Gastroesophageal sphincter (tissue), 4 donors: ENCODE measurements around the gene GLTP. TPM values are rescaled to one million over a fixed set of nuclear protein-coding genes. Genes with fewer than 3 reads are reported as not detected.
A peak's percentile ranks its signal among the peaks of the same experiment; 100 is the strongest.

ENCODE experiments used
- ATAC-seq: fragments of 150-250 bp; one replicate; pipeline ENCODE4 v1.9.1; 2016; ENCODE audit warnings: mild to moderate bottlenecking, moderate library complexity
- H3K27ac ChIP-seq, 4 donors: fragments of 200-600 bp; sonication (generic) in 3 of 4; 1 replicate in 3 of 4; 2 replicates in 1 of 4; pipeline ENCODE4 v1.5.1; 2016 to 2019
- H3K27me3 ChIP-seq: fragments of 200-600 bp; sonication (generic); one replicate; pipeline ENCODE4 v1.5.1; 2019
- H3K36me3 ChIP-seq, 2 donors: fragments of 200-600 bp; sonication (generic); one replicate each; pipeline ENCODE4 v1.5.1; 2019; ENCODE audit warnings: control low read depth in 1 of 2
- H3K4me1 ChIP-seq, 3 donors: fragments of 200-600 bp; sonication (generic); 1 replicate in 2 of 3; 2 replicates in 1 of 3; pipeline ENCODE4 v1.5.1; 2016 to 2019; ENCODE audit warnings: control low read depth in 2 of 3
- H3K4me3 ChIP-seq, 2 donors: fragments of 200-600 bp; sonication (generic); one replicate each; pipeline ENCODE4 v1.5.1; 2019; ENCODE audit warnings: mild to moderate bottlenecking in 1 of 2, moderate library complexity in 1 of 2
- H3K9me3 ChIP-seq, 3 donors: fragments of 200-600 bp; sonication (generic); one replicate each; pipeline ENCODE4 v1.5.1; 2017 to 2019; ENCODE audit warnings: control low read depth in 2 of 3
- EP300 ChIP-seq: sonication (generic); formaldehyde crosslinking; IDR thresholded peaks from one replicate; pipeline ENCODE4 v1.6.1; 2017; ENCODE audit warnings: antibody characterized with exemption, mild to moderate bottlenecking
- POLR2A ChIP-seq, 2 donors: fragments of 450-650 bp; IDR thresholded peaks; one replicate each; pipeline ENCODE4 v1.6.1; 2017; ENCODE audit warnings: antibody characterized with exemption in 2 of 2, mild to moderate bottlenecking in 2 of 2, moderate library complexity in 1 of 2
- POLR2AphosphoS5 ChIP-seq: sonication (generic); formaldehyde crosslinking; IDR thresholded peaks from one replicate; pipeline ENCODE4 v1.6.1; 2017; ENCODE audit warnings: antibody characterized with exemption
- WGBS, 2 donors: methylation state at CpG; one replicate each; pipeline ENCODE4 v1.1.5; 2018; ENCODE audit warnings: low coverage in 1 of 2; 5-methylcytosine and 5-hydroxymethylcytosine counted together
- total RNA-seq, 4 donors: library from RNA; depleted of rRNA; stranded (reverse); fragments of >200 nt; gene quantifications; one replicate each; pipeline ENCODE4 v1.1.0, GENCODE V29; 2016
- TF ChIP-seq, protein P1 (sequence below), 4 experiments: fragments of 200-600 bp in 2 of 4; fragments of 450-650 bp in 2 of 4; sonication (generic) in 1 of 4; IDR thresholded peaks; one replicate each; pipeline ENCODE4 v1.5.1; 2017 to 2019; ENCODE audit warnings: antibody characterized with exemption in 4 of 4, mild to moderate bottlenecking in 2 of 4, moderate library complexity in 2 of 4

Gene GLTP
- total RNA-seq, 4 donors from 2014 or later: 35.2 to 70.3 (median 51.8) TPM

DNA sequence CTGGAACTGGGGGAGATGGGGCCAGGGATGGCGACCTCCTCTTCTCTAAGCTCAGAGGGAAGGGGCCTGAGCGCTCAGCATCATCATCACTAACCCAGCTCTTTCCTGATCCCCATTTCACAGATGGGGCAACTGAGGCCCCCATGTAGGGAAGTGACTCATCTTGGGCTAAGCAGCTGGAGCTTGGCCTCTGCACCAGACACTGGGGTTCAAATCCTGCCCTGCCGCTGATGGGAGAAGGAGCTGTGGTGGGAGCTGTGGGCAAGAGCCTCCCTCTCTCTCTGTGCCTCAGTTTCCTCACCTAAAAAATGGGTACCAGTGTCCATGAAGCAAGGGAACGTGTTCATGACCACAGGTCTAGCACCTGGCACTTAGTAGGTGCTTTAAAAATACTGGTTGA is 44.5 kb downstream of the GLTP start:
- TF ChIP-seq POLR2AphosphoS5 (no peak), EP300 (no peak), POLR2A (IDR thresholded peaks at IDR 0.05) (no peak)
- TF ChIP-seq, protein P1, sequence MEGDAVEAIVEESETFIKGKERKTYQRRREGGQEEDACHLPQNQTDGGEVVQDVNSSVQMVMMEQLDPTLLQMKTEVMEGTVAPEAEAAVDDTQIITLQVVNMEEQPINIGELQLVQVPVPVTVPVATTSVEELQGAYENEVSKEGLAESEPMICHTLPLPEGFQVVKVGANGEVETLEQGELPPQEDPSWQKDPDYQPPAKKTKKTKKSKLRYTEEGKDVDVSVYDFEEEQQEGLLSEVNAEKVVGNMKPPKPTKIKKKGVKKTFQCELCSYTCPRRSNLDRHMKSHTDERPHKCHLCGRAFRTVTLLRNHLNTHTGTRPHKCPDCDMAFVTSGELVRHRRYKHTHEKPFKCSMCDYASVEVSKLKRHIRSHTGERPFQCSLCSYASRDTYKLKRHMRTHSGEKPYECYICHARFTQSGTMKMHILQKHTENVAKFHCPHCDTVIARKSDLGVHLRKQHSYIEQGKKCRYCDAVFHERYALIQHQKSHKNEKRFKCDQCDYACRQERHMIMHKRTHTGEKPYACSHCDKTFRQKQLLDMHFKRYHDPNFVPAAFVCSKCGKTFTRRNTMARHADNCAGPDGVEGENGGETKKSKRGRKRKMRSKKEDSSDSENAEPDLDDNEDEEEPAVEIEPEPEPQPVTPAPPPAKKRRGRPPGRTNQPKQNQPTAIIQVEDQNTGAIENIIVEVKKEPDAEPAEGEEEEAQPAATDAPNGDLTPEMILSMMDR (IDR thresholded peaks at IDR 0.05): no peak
- 92% methylated on average over 2 of the region's 4 CpGs; no CpG with 5 or more reads in 1 of the 2 donors for WGBS, 2 donors
- Histone ChIP-seq H3K4me1 (peaks cover 0 to 15% (median 0%) of the 10 kb centered on the region in 3 donors), H3K4me3 (no peak overlapping the region), H3K9me3 (no peaks in the 10 kb centered on the region), H3K27ac (no peak overlapping the region), H3K27me3 (peaks cover 36% of the 10 kb centered on the region), H3K36me3 (no peaks in the 10 kb centered on the region)
- ATAC-seq: no peak

DNA sequence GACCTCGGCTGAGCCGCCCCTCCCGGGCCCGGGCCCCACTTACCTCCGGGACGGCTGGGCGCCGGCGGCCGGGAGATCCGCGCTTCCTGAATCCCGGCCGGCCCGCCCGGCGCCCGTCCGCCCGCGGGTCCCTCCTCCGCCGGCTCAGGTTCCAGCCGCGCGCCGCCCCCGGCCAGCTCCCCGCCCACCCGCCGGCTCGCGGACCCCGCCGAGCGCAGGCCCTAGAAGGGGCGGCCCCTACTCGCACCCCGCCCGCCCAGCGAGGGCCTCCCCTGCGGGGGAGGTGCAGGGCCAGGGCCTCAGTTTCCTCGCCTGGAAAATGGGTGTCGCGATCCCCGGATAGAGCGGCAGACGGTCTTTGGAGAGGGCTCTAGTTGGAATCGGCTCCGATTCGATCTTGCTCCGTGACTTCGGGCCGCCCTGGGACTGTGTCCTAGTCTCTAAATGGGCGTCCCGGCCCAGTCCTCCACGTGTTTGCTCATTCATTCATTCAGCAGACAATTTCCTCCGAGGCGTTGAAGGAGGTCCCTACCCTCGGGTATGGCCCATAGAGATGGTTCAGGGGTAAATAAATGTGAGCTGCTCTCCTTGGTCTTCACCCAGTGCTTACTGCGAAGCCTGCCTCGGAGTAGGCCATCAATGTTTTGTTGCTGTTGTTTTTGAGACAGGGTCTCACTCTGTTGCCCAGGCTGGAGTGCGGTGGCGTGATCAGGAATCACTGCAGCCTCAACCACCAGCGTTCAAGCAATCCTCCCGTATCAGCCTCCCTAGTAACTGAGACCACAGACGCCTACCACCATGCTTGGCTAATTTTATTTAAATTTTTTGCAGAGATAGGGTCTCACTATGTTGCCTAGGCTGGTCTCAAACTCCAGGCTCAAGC is 46.8 kb downstream of the GLTP start, which contains the start of gene TRPV4:
Gene TRPV4, minus strand, starts transcription at position 92 of the 883 bp plus-strand sequence. CDS start 18,602 bp downstream, outside the sequence.
- WGBS, 2 donors: 67% methylated on average over 4 of the region's 67 CpGs; no CpG with 5 or more reads in 1 of the 2 donors
- peak within 1 kb of the TSS in 1 of 4 donors; percentile 25 for H3K27ac ChIP-seq
- peak within 1 kb of the TSS in 1 of 2 donors; percentile 51 for H3K4me3 ChIP-seq
- no peaks in the 10 kb centered on the region for H3K9me3 ChIP-seq
- H3K36me3 ChIP-seq: no peaks in the 10 kb centered on the region
- ATAC-seq: peak; percentile 56
- TF ChIP-seq POLR2AphosphoS5: no peak
- TF ChIP-seq, protein P1 (IDR thresholded peaks at IDR 0.05): no peak
- peaks cover 56% of the 10 kb centered on the region for H3K27me3 ChIP-seq
- H3K4me1 ChIP-seq: peaks cover 0 to 15% (median 0%) of the 10 kb centered on the region in 3 donors

DNA sequence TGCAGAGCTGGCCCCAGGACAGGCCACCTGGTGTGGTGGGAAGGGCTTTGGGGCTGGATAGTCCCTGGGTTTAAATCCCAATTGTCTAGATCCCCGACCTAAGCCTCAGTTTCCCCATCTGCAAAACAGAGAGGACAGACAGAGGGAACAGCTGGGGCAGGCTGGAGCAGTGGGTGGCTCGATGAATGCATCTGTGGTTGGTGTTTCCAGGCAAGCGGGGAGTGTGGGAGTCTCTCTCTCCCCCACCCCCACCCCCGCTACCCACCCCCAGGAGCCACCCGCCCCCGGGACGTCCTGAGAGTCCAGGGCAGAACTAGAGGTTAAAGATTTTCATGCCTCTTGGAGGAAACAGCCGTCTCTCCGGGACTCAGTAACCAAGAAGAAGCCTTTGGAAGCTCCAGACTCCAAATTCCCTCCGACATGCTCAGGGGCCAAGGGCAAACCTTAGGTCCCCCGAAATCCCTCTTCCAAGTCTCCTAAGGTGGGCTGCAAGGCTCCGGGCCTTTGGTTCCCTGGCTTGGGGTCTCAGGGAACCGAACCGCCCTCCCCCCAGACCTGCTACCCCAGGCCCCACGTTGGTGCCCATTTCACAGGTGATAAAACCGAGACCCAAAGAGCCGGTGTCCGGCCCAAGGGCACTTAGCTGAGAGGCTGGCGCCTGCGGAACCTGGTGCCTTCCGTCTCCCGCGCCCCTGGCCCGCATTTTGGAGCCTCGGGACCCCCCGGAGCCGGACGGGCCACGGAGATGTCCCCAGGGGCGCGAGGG is 47.6 kb downstream of the GLTP start:
- peaks cover 0 to 15% (median 0%) of the 10 kb centered on the region in 3 donors for H3K4me1 ChIP-seq
- H3K36me3 ChIP-seq: no peaks in the 10 kb centered on the region
- TF ChIP-seq, protein P1 (IDR thresholded peaks at IDR 0.05): no peak
- TF ChIP-seq POLR2AphosphoS5 (no peak), EP300 (no peak), POLR2A (IDR thresholded peaks at IDR 0.05) (no peak)
- no peaks in the 10 kb centered on the region for H3K9me3 ChIP-seq
- H3K27me3 ChIP-seq: peaks cover 65% of the 10 kb centered on the region
- H3K4me3 ChIP-seq: peak overlapping the region in 1 of 2 donors; percentile 51
- H3K27ac ChIP-seq: peak overlapping the region in 1 of 4 donors; percentile 25
- ATAC-seq: no peak
- no CpG with 5 or more reads among the region's 31 CpGs for WGBS, 2 donors

DNA sequence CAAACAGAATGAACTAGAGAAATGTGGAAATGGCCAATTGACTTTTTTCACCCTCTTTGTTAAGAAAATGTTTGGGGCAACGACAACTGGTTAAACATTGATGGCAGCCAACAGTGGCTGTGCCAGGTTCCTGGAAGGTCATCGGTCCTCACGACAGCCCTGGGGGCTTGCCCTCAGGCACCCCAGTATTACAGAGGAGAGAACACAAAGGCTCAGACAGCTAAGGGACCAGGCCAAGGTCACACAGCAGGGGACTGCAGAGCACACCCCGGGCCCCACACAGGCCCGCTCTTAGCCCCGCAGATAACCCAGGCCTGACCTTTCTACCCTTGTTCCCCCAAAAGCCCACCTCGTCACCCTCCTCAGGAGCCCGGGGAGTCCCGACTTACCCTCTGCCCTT is 48.4 kb downstream of the GLTP start:
- peaks cover 65% of the 10 kb centered on the region for H3K27me3 ChIP-seq
- no peak overlapping the region for H3K27ac ChIP-seq
- 98% methylated on average over 5 of the region's 9 CpGs; no CpG with 5 or more reads in 1 of the 2 donors for WGBS, 2 donors
- TF ChIP-seq POLR2AphosphoS5 (no peak), POLR2A (IDR thresholded peaks at IDR 0.05) (no peak), EP300 (no peak)
- TF ChIP-seq, protein P1 (IDR thresholded peaks at IDR 0.05): no peak
- no peak for ATAC-seq
- peaks cover 0 to 15% (median 0%) of the 10 kb centered on the region in 3 donors for H3K4me1 ChIP-seq
- no peaks in the 10 kb centered on the region for H3K9me3 ChIP-seq
- no peaks in the 10 kb centered on the region for H3K36me3 ChIP-seq
- no peak overlapping the region for H3K4me3 ChIP-seq
